Coronary artery (tissue), 2 donors: ENCODE results near the gene BAZ1A.

Experiments used
- DNase-seq: peaks from one replicate; pipeline ENCODE4 v3.0.0-alpha.2; 2017; ENCODE audit warnings: low spot score
- H3K27ac ChIP-seq, 2 donors: fragments of 200-600 bp; sonication (generic); one replicate each; pipeline ENCODE4 v1.5.1; 2016 to 2019
- H3K4me3 ChIP-seq: fragments of 200-600 bp; sonication (generic); 2 replicates; pipeline ENCODE4 v1.5.1; 2016; ENCODE audit warnings: mild to moderate bottlenecking, moderate library complexity
- TF ChIP-seq, protein P1 (sequence below): fragments of 200-600 bp; sonication (generic); IDR thresholded peaks from one replicate; pipeline ENCODE4 v1.5.1; 2019; ENCODE audit warnings: antibody characterized with exemption

The BAZ1A gene

DNA sequence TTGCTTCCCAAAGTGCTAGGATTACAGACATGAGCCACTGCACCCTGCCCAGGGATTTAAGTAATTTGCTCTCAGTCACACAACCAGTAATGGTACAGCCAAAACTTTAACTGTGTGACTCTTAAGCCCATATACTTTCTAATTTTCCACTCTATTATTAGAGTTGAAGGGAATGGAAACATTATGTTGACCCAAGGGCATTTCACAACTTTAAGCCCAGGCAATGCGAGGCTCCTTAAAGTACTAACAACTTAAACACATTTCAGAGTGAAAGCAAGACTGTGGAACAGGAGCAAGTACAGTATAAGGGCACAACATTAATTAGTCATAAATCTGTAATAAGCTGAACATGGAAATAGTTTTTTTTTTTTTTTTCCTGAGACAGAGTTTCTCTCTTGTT, 39.8 kb downstream of the BAZ1A start:
- Histone ChIP-seq H3K4me3 (no peak overlapping the region), H3K27ac (no peak overlapping the region)
- no peak for DNase-seq
- TF ChIP-seq, protein P1, sequence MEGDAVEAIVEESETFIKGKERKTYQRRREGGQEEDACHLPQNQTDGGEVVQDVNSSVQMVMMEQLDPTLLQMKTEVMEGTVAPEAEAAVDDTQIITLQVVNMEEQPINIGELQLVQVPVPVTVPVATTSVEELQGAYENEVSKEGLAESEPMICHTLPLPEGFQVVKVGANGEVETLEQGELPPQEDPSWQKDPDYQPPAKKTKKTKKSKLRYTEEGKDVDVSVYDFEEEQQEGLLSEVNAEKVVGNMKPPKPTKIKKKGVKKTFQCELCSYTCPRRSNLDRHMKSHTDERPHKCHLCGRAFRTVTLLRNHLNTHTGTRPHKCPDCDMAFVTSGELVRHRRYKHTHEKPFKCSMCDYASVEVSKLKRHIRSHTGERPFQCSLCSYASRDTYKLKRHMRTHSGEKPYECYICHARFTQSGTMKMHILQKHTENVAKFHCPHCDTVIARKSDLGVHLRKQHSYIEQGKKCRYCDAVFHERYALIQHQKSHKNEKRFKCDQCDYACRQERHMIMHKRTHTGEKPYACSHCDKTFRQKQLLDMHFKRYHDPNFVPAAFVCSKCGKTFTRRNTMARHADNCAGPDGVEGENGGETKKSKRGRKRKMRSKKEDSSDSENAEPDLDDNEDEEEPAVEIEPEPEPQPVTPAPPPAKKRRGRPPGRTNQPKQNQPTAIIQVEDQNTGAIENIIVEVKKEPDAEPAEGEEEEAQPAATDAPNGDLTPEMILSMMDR: no peak

DNA sequence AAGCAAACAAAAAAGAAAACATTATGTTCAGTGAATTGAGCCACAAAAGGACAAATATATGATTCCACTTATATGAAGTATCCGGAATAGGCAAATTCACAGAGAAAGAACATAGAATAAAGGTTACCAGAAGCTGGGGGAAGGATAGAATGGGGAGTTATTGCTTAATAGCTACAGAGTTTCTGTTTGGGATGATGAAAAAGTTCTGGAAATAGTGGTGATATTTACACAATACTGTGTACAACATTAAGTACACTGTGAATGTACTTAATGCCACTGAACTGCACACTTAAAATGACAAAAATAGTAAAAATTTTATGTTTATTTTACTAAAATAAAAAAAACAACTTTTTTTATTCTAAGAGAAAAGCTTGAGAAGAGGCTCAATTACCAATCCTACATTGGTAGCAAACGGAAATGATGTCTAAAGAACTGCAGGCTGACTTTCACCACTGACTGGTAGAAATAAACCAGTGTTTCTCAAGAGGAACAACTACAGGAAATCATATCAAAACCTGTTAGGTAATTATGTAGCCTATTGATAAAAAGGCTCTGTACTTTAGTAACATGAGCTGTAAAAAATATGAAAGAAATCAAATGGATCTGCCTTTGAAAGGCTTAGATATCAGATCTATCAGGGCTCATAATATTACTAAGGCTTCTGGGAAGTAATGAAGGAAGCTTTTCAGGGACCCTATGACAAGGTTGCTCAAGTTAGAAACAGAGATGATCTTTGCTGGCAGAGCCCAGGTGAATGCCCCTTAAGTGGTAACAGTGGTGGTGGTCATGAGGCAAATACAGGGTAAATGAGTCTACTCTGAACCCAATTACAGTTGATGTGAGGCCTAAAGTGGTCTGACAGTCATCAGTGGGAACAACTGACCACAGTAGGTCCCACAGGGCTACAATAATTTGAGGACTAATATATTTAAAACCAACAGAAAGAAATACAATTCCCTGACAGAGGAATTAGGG, 41.3 kb downstream of the BAZ1A start:
- Histone ChIP-seq H3K4me3 (no peak overlapping the region), H3K27ac (no peak overlapping the region)
- TF ChIP-seq, protein P1: no peak
- no peak for DNase-seq

DNA sequence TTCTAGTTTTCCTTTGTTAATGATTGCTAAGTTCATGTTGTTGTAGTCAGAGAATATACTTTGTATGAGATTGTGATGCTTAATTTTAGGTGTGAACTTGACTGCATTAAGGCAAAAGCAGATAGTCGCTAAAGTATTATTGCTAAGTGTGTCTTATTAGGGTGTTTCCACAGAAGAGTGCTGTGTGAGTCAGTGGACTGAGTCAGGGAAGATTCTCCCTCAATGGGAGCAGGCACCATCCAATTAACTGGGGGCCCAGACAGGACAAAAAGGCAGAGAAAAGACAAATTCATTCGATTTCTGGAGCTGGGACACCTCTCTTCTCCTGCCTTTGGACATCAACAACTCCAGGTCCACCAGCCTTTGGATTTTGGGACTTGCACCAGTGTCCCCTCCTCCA, 48.5 kb downstream of the BAZ1A start:
- DNase-seq: no peak
- Histone ChIP-seq H3K27ac (no peak overlapping the region), H3K4me3 (no peak overlapping the region)
- TF ChIP-seq, protein P1: no peak

DNA sequence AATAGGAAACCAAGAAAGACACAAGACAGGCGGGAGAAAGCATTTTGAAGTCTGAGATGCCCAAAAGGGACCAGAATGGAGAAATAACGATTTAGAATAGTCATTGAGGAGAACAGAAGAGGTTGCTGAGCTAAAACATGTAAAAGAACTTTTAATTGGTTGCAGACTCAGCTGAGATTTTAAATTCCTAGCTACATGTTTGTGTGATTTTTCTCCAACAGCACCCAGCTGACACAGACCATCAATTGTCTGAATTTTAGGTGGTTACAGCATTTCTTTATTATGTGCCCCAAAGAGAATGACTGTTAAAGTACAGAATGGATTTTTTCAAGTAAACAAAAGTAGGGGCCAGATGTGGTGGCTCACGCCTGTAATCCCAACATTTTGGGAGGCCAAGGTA, 50.3 kb downstream of the BAZ1A start:
- no peak overlapping the region for H3K4me3 ChIP-seq
- TF ChIP-seq, protein P1: no peak
- no peak for DNase-seq
- no peak overlapping the region for H3K27ac ChIP-seq

DNA sequence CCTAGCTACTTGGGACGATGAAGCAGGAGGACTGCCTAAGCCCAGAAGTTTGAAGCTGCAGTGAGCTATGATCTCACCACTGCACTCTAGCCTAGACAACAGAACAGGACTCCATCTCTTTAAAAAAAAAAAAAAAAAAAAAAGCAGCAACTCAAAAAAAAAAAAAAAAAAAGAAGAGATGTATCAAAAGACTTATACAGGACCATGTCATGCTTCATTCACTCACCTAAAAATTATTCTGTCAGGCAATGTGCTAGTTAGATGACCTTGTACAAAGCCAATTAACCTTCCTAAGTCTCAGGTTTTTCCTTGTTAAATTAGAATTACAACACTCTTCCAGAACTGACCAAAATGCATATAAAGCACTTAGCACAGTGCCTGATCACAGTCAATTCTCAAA, 50.9 kb downstream of the BAZ1A start:
- no peak for DNase-seq
- Histone ChIP-seq H3K27ac (no peak overlapping the region), H3K4me3 (no peak overlapping the region)
- TF ChIP-seq, protein P1: no peak

DNA sequence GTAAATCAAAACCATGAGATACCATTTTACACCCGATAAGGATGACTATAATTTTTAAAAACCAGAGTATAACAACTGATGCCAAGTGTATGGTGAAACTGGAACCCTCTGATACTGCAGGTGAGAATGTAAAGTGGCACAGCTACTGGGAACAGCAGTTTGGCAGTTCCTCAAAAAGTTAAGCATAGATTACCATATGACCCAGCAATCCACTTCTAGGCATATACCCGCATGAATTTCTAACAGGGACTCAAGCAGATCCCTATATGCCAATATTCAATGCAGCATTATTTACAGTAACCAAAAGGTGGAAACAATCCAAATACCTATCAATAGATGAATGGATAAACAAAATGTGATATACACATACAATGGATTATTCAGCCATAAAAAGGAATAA, 57.4 kb downstream of the BAZ1A start:
- TF ChIP-seq, protein P1: no peak
- H3K27ac ChIP-seq: no peak overlapping the region
- no peak overlapping the region for H3K4me3 ChIP-seq
- no peak for DNase-seq

DNA sequence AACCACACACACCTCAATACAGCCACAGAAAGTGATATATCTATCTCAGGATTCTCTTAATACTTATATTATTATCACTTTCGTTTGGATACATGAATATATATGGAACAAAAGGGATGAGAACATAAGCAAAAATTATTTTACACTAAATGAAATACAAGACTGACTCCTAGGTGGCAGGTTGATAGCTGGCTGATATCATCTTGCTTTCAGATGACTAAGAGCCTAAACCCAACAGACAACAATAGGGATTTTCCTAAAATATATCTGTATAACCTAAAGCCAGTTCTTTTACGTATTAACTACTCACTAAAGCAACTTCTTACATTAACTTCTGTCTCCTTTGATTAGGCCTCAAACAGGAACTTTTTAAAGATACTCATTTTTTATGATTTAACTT, 65.1 kb downstream of the BAZ1A start:
- DNase-seq: no peak
- Histone ChIP-seq H3K4me3 (no peak overlapping the region), H3K27ac (no peak overlapping the region)
- TF ChIP-seq, protein P1: no peak
